ENCODE data around the gene LRRTM4. TPM values are rescaled to one million over a fixed set of nuclear protein-coding genes. Genes with fewer than 3 reads are reported as not detected.

The LRRTM4 gene
- total RNA-seq, 4 donors from 2014 or later = not detected

- no peaks in the 10 kb centered on the region for H3K9me3 ChIP-seq
- H3K27ac ChIP-seq = no peak overlapping the region
- TF ChIP-seq POLR2A (IDR thresholded peaks at IDR 0.05) = no peak
- TF ChIP-seq CTCF (IDR thresholded peaks at IDR 0.05) = no peak
- no peak for DNase-seq
- intact Hi-C loops (cut with DNase I) = no loop called here
- no peaks in the 10 kb centered on the region for H3K27me3 ChIP-seq
- no peaks in the 10 kb centered on the region for H3K36me3 ChIP-seq
- no peak overlapping the region for H3K4me3 ChIP-seq
- no peaks in the 10 kb centered on the region for H3K4me1 ChIP-seq
These were observed 594.1 kb downstream of the LRRTM4 start for GRCh38 chr2:76928026-76928425.

DNA sequence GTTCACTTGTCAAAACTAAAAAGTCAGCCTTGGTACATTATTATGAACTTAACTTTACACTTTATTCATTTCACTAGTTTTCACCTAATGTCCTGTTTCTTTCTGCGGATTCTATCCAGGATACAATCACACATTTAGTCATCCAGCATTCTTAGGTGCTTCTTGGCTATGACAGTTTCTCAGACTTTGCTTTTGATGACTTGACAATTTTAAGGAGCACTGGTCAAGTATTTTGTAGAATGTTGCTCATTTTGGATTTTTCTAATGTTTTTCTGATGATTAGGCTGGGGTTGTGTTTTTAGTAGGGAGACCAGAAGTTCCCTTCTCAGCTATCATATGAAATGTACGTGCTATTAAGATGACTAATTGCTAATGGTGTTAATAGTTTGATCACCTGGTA, 601.2 kb downstream of the LRRTM4 start:
- intact Hi-C loops (cut with DNase I) = no loop called here
- Histone ChIP-seq H3K27me3 (no peaks in the 10 kb centered on the region), H3K27ac (no peak overlapping the region), H3K4me3 (no peak overlapping the region), H3K36me3 (no peaks in the 10 kb centered on the region), H3K4me1 (no peaks in the 10 kb centered on the region), H3K9me3 (no peaks in the 10 kb centered on the region)
- 63 to 64% methylated on average over 2 of the region's 2 CpGs for WGBS, 2 donors
- TF ChIP-seq CTCF (IDR thresholded peaks at IDR 0.05) (no peak), POLR2A (IDR thresholded peaks at IDR 0.05) (no peak)
- DNase-seq = no peak

DNA sequence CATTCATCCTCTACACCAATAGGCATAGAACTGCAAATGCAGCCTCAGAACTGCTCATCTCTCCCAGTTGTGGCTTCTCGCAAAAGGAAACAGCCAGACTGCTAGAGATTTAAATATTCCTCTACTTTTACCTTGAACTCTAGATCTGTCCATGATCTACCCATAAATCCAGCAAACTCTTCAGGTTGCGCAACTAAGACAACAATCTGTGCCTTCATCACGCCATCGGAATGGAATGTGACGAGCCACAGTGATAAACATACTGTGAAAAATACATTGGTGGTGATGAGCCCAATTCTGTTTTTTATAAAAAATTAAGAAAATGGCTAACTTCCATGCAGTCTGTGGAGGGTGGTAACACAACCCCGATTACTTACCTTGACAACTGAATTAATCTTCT, 626.7 kb downstream of the LRRTM4 start:
- 80 to 82% methylated on average over 6 of the region's 6 CpGs for WGBS, 2 donors
- TF ChIP-seq POLR2A (IDR thresholded peaks at IDR 0.05) (no peak), CTCF (IDR thresholded peaks at IDR 0.05) (no peak)
- Histone ChIP-seq H3K4me3 (no peak overlapping the region), H3K36me3 (no peaks in the 10 kb centered on the region), H3K27me3 (no peaks in the 10 kb centered on the region), H3K27ac (no peak overlapping the region), H3K9me3 (no peaks in the 10 kb centered on the region), H3K4me1 (no peaks in the 10 kb centered on the region)
- DNase-seq = no peak
- intact Hi-C loops (cut with DNase I) = no loop called here

DNA sequence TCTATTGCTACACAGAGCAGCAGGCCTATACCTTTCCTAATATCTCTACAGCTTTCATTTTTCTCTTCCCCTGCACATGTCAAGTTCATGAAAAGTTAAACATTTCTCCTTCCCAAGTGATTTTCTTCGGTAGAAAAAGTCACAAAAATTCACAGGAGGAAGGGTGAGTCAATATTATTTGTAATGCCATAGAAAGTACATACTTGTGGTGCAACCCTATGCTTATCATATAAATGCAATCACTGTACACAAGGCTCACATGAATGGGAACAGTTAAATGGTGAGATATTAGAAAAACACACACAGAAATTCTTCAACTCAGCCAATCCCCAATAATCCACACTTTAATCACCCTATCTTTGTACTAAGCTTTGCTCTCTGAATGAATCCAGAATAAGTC, 651.6 kb downstream of the LRRTM4 start:
- DNase-seq = no peak
- no peaks in the 10 kb centered on the region for H3K36me3 ChIP-seq
- H3K4me1 ChIP-seq = no peaks in the 10 kb centered on the region
- no peak for TF ChIP-seq CTCF (IDR thresholded peaks at IDR 0.05)
- no peak for TF ChIP-seq POLR2A (IDR thresholded peaks at IDR 0.05)
- no peaks in the 10 kb centered on the region for H3K9me3 ChIP-seq
- intact Hi-C loops (cut with DNase I) = no loop called here
- 8 to 27% methylated on average over 1 of the region's 1 CpG for WGBS, 2 donors
- H3K4me3 ChIP-seq = no peak overlapping the region
- H3K27me3 ChIP-seq = no peaks in the 10 kb centered on the region
- H3K27ac ChIP-seq = no peak overlapping the region

DNA sequence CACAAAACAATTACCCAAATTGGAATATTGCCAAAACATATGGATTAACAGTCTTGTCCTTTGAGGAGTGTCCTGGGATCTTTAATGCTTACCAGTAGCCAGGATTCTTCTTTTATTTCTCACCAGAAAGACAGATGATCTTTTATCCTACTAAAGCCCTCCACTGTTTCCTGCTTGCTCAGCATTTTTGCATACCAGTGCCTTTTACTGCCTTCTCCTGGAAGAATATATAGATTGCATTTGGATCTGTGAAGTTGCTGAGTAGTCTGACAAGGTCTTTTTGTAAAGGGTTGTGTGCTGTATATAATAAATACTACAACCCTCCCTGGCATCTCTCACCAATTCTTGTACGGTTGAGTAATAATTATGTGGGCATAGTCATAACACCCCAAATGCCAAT, 652.2 kb downstream of the LRRTM4 start:
- no peaks in the 10 kb centered on the region for H3K36me3 ChIP-seq
- no peak overlapping the region for H3K4me3 ChIP-seq
- H3K27ac ChIP-seq = no peak overlapping the region
- no peaks in the 10 kb centered on the region for H3K27me3 ChIP-seq
- intact Hi-C loops (cut with DNase I) = no loop called here
- H3K9me3 ChIP-seq = no peaks in the 10 kb centered on the region
- TF ChIP-seq CTCF (IDR thresholded peaks at IDR 0.05) (no peak), POLR2A (IDR thresholded peaks at IDR 0.05) (no peak)
- 33 to 38% methylated on average over 1 of the region's 1 CpG for WGBS, 2 donors
- no peaks in the 10 kb centered on the region for H3K4me1 ChIP-seq
- no peak for DNase-seq

All from esophagus squamous epithelium (tissue), 5 donors.